DLD1 (cell line): Measurements from ENCODE around the gene PLEKHB1.

ENCODE experiments used
- in situ Hi-C: cut with HindIII; loops from 2 replicates; pipeline ENCODE4 v1.10.0; 2017; ENCODE audit warnings: low sequenced_read_pairs

PLEKHB1 gene, protein sequence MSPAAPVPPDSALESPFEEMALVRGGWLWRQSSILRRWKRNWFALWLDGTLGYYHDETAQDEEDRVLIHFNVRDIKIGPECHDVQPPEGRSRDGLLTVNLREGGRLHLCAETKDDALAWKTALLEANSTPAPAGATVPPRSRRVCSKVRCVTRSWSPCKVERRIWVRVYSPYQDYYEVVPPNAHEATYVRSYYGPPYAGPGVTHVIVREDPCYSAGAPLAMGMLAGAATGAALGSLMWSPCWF

DNA sequence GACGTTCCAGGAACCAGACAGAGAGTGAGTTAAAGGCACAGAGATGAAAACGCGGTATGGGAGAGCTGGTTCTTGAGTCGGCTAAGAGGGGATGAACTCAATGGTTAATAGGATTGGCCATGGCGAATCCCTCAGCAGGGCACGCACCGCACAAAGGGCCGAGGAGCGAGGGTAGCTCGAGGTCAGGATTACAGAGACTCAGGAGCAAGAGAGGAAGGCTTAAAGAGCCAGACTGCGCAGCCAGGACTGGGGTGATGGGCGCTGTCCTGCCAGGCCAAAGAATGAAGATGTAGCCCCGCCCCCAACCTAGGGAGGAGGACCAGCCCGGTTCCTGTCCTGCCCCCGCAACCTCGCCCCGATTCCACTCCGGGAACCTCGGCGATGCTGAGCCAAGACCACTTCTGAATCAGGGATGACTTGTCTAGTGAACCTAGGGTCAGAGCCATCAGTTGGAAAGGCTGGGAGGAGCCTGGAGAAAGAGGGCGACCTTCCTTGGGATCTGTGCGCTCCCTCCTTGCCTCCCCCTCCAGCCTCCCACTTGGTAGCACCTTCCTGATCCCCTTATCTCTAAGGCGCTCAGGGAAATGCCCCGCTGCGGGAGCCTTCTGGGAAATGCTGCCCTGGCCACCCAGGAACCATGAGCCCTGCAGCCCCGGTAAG is at the start of gene PLEKHB1:
Gene PLEKHB1, plus strand, starts transcription at position 610 of the 660 bp plus-strand sequence. Its CDS starts 28 bp downstream, at position 638.
- in situ Hi-C loops, result no loop called here

DNA sequence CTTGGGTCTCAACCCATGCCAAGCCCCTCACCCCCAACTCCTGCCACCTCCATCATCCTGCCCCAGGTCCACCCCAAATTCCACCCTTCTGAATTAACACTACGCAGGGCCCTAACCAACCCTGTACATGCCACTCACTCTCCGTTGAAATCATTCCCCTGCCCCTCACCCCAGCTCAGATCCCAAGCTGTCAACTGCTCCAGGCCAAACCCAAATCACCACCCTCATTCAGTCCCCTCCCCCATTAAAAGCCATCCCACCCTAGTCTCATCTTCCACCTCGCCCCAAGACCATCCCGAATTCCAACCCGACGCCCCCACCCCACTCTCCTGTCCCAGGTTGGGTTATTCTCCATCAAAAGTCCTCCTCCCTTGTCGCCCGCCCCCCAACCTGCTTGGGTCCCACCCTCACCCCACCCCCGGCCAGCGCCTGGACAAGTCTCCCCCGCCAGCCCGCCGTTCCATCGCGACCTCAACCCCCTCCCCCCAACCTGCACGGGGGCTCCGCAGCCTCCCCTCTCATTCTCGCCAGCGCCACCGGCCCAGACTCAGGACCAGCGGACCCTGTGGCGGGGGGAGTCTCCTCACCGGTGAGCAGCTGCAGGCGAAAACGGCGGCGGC is 48.9 kb upstream of the PLEKHB1 start:
- in situ Hi-C loops, result no loop called here

DNA sequence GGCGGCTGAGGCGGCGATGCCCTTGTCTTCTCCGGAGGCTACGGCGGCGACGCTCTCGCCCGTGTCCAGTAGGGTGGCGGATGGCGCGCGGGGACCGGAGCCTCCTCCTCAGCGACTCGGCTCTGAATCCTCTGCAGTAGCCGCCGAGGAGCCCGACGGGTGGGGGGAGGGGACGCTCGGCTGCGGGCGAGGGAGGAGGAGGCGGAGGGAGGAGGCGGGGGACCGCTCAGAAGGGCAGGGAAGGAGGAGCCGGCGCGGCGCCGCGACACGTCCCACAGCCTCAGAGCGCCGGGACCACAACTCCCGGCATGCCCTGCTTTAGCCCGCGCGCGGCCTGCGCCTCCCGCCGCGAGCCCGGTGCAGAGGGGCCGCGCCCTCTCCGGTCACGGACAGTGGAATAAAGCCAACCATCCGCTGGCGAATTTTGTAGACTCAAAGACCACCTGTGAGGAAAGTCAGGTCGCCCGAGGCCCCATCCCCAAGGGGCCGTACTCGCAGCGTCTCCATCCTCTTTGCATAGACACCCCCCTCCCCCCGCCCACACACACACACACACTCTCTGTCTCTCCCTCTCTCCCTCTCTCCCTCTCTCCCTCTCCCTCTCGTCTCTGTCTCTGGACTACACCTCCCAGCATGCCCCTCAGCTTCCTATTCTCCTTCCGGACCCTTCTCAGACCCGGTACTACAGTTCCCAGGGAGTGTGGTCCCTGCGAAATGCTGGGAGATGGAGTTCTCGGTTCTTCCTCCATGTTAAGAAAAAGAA is 48.2 kb upstream of the PLEKHB1 start, which contains the start of gene FAM168A:
Gene FAM168A, minus strand, starts transcription at position 157 of the 763 bp plus-strand sequence. CDS start 129,638 bp downstream, outside the sequence.
- in situ Hi-C loops, result no loop called here

DNA sequence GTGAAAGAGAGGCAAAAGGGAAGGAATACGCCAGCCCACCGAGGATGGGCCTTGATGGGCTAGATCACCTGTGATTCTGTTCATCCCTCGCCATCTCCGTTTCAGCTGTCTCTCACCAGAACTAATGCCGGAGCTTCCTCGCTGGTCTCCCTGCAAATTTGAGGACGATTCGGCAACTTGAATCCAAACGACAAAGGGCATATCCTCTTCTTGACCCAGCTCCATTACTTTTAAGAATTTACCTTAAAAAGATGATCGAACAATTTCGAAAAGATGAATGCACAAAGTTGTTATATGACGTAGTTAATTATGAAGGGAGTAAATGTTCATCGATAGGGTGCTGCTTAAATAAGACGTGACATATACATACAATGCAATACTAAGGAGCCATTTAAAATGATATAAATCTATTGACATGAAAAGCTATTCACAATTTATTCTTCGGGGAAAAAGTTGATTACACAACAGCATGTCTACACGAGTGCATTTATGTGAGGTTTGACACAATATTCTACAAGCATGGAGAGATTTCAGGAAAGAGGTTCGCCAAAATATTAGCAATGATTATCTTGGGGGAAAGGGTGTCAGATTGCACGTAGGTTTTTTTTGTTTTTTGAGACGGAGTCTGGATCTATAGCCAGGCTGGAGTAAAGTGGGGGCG is 47.5 kb upstream of the PLEKHB1 start:
- in situ Hi-C loops, result no loop called here

DNA sequence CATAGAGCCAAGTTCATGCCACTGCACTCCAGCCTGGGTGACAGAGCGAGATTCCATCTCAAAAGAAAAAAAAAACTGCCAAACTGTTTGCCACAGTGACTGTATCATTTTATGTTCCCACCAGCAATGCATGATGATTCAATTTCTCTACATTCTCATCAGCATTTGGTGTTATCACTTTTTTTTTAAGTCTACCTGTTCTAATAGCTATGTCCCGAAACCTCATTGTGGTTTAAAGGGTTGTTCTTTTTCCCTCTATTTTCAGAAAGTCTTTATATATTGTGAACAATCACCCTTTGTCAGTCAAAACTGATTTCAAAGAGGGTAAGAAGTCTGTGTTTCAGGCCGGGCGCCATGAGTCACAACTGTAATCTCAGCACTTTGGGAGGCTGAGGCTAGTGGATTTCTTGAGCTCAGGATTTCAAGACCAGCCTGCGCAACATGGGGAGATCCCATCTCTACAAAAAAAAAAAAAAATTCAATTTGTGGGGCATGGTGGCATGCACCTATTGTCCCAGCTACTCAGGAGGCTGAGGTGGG is 33.7 kb upstream of the PLEKHB1 start:
- in situ Hi-C loops, result no loop called here

DNA sequence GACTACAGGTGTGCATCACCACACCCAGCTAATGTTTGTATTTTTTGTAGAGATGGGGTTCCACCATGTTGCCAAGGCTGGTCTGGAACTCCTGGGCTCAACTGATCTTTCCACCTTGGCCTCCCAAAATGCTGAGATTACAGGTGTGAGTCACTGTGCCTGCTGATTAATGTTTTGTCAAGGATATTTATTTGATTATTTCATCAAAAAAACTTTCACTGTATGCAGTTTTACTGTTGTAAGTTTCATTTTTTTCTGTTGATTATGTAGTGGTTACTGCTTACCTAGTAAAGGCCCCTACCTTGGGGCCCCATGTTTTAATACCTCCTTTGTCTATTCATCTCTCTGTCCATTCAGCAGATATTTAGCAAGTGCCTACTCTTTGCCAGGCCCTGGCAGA is 31.8 kb upstream of the PLEKHB1 start:
- in situ Hi-C loops, result no loop called here

DNA sequence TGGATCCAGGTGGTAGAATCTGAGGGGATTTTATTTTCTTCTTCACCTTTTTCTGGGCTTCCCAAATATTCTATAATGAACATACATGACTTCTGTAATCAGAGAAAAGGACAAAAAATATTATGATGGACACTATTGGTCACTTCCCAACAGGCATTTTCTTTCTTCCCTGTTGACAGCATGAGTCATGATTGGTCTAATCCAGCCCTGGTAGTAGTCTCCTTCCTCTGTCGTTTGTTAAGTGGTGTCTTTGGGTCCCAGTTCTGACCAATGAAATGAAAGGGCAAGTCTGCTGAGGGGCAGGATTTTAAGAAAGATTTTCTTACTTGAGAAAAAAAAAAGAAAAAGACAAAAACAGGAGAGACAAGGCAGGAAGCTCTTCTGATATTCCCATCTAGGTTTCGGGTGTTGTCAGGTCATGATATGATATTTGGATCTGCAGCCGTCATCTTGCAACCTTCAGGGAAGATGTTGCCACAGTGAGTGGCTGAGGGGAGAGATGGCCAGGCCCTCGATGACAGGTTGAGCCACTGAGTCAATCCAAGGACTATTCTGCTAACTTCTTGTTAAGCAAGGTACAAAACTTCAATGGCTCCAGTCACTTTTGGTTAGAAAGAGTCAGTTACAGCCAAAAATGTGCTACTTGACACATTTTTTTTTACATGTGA is 23.3 kb upstream of the PLEKHB1 start:
- in situ Hi-C loops, result no loop called here

DNA sequence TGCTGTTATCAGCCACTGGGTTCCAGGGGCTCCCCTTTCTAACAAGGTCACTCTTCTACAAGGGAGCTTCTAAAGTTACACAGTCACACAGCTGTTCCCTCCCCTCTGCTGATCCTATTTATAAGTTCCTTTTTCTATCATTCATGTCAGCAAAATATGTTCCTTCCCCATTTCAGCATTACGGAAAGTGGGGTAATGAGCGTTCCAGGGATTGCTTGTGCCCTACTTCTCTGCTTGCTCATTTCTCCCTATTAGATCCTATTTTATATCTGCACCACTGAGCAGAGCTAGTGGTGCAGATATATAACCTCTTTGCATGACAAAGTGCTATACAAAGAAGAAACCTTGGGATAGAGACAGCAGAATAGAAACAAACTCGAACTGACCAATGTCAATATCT is 22.7 kb upstream of the PLEKHB1 start:
- in situ Hi-C loops, result no loop called here

DNA sequence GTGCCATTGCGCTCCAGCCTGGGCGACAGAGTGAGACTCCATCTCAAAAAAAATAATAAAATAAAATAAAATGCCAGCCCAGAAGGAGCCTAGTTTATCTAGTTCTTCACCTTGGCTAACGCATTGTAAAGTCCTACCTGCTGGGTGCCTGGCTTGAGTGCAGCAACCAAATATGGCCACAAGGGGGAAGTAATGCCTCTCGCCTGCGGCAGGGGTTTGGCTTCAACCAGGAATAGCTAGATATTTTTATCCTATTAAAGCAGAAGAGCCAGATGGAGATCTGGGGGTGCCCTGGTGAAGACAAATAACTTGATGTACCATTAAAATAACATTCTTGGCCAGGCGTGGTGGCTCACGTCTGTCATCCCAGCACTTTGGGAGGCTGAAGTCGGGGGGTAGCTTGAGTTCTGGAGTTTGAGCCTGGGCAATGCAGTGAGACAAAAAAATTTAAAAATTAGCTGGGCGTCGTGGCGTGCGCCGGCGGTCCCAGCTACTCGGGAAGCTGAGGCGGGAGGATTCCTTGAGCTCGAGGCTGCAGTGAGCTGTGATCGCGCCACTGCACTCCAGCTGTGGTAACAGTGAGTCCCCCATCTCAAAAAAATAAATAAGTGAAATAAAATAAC is 20.6 kb upstream of the PLEKHB1 start:
- in situ Hi-C loops, result no loop called here

DNA sequence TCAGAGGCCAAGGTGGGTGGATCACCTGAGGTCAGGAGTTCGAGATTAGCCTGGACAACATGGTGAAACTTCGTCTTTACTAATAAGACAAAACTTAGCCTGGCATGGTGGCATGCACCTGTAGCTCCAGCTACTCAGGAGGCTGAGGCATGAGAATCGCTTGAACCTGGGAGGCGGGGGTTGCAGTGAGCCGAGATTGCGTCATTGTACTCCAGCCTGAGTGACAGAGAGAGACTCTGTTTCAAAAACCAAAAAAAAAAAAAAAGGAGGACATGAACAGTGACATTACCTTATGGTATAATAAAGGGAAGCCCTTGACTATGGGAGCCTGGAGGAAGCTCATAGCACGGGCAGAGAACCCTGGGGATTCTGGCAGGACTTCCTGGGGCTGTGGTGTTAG is 16.5 kb upstream of the PLEKHB1 start:
- in situ Hi-C loops, result no loop called here

DNA sequence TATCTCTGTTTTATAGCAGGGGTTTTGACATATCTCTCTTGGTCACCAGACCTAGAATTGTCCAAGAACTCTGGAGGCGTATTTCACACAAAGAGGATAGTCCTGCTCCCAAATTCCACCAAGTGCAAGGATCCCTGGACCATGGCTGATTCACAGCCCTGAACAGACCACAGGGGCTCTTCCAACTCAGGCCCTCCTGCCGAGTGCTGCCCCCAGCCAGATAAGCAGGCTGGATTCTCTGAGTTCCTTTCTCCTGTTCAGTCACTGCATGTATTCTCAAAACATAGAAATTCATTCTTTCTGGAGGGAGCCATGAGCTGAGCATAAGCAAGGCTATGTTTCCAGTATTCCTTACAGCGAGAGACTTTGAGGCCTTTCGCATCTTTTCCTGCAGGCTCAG is 13.4 kb upstream of the PLEKHB1 start:
- in situ Hi-C loops, result no loop called here

DNA sequence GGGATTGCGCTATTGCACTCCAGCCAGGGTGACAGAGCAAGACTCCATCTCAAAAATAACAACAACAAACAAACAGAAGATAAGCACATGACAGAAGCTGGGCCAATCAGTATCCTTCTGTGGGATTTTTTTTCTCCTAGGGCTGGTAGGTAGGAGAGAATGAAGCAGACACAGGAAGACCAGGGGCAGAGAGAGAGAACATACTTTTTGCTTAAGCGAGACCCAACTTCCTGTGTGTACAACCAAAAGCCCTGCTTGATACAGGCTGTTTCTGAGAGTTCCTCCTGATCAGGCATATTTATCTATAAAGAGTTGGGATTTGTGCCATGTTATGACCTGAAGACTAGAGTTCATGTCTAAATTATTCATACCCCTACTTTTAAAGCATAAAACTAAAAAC is 12.4 kb upstream of the PLEKHB1 start:
- in situ Hi-C loops, result no loop called here

DNA sequence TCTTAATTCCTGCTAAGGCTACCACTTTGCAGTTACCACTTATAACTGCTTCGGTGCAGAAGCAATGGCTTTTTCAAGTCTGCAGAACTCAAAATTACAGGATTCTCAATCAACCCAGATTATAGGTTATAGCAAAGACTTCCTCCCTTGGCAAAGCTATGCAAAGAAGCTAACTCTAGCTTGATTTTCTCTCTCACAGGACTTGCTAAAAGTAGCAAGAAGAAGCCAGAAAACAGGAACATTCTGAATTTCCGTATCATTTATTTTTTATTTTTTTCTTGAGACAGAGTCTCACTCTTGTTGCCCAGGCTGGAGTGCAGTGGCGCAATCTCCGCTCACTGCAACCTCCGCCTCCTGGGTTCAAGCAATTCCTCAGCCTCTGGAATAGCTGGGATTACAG is 10.7 kb upstream of the PLEKHB1 start:
- in situ Hi-C loops, result no loop called here

DNA sequence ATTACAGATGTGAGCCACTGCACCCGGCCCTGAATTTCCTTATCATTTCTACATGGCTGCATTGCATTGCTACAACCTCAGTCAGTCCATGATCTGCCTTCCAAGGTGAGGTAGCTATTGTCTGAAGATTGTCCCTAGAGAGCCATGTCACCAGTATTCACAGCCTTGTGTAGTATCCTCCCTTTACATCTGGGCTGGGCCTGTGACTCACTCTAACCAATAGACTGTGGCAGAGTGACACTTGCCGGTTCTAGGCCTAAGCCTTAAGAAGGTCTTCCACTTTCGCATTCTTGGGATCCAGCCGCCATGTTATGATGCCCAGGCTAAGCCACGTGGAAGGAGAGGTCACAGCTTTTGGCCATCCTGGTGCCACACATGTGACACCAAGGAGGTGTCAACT is 10.1 kb upstream of the PLEKHB1 start:
- in situ Hi-C loops, result no loop called here

DNA sequence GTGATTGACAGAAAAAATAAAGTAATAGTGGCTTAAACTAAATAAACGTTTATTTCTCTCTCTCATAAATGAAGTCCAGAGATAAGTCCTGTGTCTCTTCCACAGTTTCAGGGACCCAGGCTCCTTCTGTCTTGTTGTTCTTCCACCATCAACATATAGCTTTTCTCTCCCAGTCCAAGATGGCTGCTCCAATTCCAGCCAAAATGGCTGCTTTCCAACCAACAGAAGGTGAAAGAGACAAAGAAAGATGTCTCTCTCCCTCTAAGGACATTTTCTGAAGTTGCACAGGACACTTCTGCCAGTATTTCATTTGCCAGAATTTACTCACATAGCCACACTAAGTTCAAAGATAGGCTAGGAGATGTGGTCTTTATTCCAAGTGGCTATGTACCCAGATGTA is 9.4 kb upstream of the PLEKHB1 start:
- in situ Hi-C loops, result no loop called here

DNA sequence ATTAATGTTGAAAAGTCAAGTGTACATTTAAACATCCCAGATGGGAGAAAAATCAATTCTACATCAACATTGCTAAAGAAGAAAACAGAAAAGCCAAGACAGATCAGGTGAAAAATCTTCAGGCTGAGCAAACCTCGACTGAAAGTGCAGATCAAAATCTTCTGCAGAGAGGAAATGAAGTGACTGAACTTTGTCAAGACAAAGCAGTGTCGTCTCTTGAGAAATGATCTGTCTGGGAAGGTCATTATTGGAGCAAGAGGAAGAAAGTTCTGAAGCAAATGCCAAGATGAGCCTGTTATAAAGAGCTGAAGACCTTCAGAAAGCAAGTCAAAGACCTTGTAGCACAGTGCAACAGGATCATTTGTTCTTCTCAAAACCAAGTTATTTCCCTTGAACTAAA is 5.8 kb upstream of the PLEKHB1 start:
- in situ Hi-C loops, result no loop called here

DNA sequence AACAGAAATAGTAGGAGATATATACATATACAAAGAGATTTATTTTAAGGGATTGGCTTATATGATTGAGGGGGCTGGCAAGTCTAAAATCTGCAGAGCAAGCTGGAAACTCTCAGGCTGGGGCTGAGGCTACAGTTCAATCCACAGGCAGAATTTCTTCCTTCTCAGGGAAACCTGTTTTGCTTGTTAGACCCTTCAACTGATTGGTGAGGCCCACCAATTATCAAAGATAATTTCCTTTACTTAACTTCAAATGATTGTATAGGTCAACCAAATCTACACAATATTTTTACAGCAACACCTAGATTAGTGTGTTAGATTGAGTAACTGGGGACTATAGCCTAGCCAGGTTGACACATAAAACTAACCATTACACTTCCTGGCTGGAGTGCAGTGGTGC is 4.7 kb upstream of the PLEKHB1 start:
- in situ Hi-C loops, result no loop called here

DNA sequence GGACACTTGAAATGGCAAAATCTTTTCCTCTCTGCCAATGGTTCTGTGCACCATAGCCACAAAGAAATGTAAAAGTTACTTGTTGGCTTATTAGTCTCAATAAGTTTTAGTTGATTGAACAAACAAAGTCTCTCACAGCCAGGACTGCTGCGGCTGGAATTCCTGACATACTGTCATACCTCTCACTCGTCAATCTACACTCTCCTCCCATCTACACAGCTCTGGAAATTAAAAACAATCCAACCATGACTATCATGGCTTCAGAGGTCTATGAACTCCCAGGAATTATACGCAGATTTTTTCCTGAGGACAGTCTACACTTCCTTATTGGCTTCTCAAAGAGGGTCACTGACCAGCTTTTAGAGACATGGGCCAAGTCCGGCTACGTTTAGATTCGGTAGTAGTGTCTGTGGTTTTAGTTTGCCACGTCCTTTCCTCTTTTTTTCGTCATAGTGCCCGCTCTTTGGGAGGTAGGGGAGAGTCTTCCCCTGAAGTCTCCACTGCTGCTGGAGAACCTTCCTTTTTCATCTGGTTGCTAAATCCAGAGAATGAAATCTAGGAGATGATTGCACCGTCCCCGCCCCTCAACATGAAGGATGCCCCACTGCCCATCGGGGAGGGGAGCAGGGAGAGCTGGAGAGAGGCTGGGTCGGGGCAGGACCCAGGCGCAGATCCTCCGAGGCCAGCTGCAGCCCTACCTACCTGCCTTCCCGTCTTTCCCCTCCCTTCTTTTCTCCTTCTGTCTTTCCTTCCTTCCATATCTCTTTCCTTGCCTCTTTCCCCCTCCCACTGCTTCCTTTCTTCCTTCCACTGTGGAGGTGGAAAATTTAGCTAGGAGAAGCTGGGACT is 1.0 kb upstream of the PLEKHB1 start:
- in situ Hi-C loops, result no loop called here
